Left renal pelvis (tissue), 4 donors: Measurements from ENCODE around the gene KCTD18. TPM values are rescaled to one million over a fixed set of nuclear protein-coding genes. Genes with fewer than 3 reads are reported as not detected.

Source experiments
- DNase-seq, 4 donors: peaks; one replicate each; pipeline ENCODE4 v3.0.0-alpha.2; 2013; ENCODE audit warnings: low read depth in 4 of 4, low spot score in 3 of 4
- polyA plus RNA-seq, 4 donors: library from polyadenylated mRNA; unstranded; fragments of 120-200 nt; gene quantifications; one replicate each; pipeline ENCODE4 v1.2.1, GENCODE V29; 2013; ENCODE audit not compliant: insufficient read length in 4 of 4

KCTD18 gene
- polyA plus RNA-seq, result 10 to 100 TPM; 15.0 to 17.4 (median 16.7) TPM

GRCh38 chr2:200509612-200510433 lies at the start of gene KCTD18:
TSS of gene KCTD18 (minus strand) at chr2:200510068. CDS start at chr2:200507016, 3,052 bp downstream.
- peak; percentile 63 to 81 (median 74) for DNase-seq

GRCh38 chr2:200540793-200541192 lies 30.9 kb upstream of the KCTD18 start:
- DNase-seq, result no peak

GRCh38 chr2:200538139-200538538 lies 28.3 kb upstream of the KCTD18 start:
- no peak for DNase-seq

- no peak for DNase-seq
These were observed 24.7 kb upstream of the KCTD18 start for GRCh38 chr2:200534572-200534971.

GRCh38 chr2:200533754-200534153 lies 23.9 kb upstream of the KCTD18 start:
- DNase-seq, result no peak

- DNase-seq, result no peak
These were observed 18.4 kb upstream of the KCTD18 start for GRCh38 chr2:200528228-200528627.

- peak; percentile 76 to 85 (median 81) for DNase-seq
These were observed 16.2 kb upstream of the KCTD18 start, which contains the start of gene SGO2 for GRCh38 chr2:200525882-200526651. TSS of gene SGO2 (plus strand) at chr2:200526207. CDS start at chr2:200532976, 6,769 bp downstream.

GRCh38 chr2:200525551-200525881 lies 15.6 kb upstream of the KCTD18 start:
- DNase-seq, result no peak

GRCh38 chr2:200525066-200525465 lies 15.2 kb upstream of the KCTD18 start:
- DNase-seq, result no peak

- no peak for DNase-seq
These were observed 13.7 kb upstream of the KCTD18 start for GRCh38 chr2:200523604-200524003.

GRCh38 chr2:200523158-200523557 lies 13.3 kb upstream of the KCTD18 start:
- DNase-seq, result no peak

- no peak for DNase-seq
These were observed 5.3 kb upstream of the KCTD18 start for GRCh38 chr2:200515155-200515554.

- DNase-seq, result no peak
These were observed 645 bp downstream of the KCTD18 start for GRCh38 chr2:200509235-200509611.

- DNase-seq, result no peak
These were observed 2.7 kb downstream of the KCTD18 start for GRCh38 chr2:200507179-200507578.

GRCh38 chr2:200506679-200507078 lies 3.2 kb downstream of the KCTD18 start:
- no peak for DNase-seq

GRCh38 chr2:200502196-200502595 lies 7.7 kb downstream of the KCTD18 start:
- DNase-seq, result no peak

GRCh38 chr2:200498402-200499162 lies 11.3 kb downstream of the KCTD18 start:
- no peak for DNase-seq

- no peak for DNase-seq
These were observed 13.2 kb downstream of the KCTD18 start for GRCh38 chr2:200496696-200497095.

GRCh38 chr2:200494048-200494447 lies 15.8 kb downstream of the KCTD18 start:
- no peak for DNase-seq

- no peak for DNase-seq
These were observed 17.2 kb downstream of the KCTD18 start for GRCh38 chr2:200492656-200493055.

GRCh38 chr2:200490001-200490400 lies 19.9 kb downstream of the KCTD18 start:
- no peak for DNase-seq
